Naive B cell (primary cell): Measurements from ENCODE around the gene ALG12. TPM values are rescaled to one million over a fixed set of nuclear protein-coding genes. Genes with fewer than 3 reads are reported as not detected.

Experiments
- ATAC-seq, 2 donors: fragments of 150-1000 bp; cut with Tn5 transposase; 2 replicates each; pipeline ENCODE4 v1.10.0; 2021; ENCODE audit warnings: low read depth in 2 of 2, mild to moderate bottlenecking in 2 of 2, moderate library complexity in 2 of 2
- DNase-seq: peaks from one replicate; pipeline ENCODE4 v3.0.0; 2022
- H3K27ac Mint-ChIP-seq, 6 donors: one replicate each; pipeline ENCODE4 v1.8.0; 2020 to 2022; ENCODE audit warnings: mild to moderate bottlenecking in 6 of 6, mixed read lengths in 6 of 6, moderate library complexity in 5 of 6, inconsistent platforms in 2 of 6
- H3K27me3 Mint-ChIP-seq, 3 donors: one replicate each; pipeline ENCODE4 v1.8.0; 2021 to 2022; ENCODE audit warnings: mixed read lengths in 3 of 3, mild to moderate bottlenecking in 1 of 3
- H3K36me3 Mint-ChIP-seq, 2 donors: one replicate each; pipeline ENCODE4 v1.8.0; 2020 to 2022; ENCODE audit warnings: mixed read lengths in 2 of 2, inconsistent platforms in 1 of 2, mild to moderate bottlenecking in 1 of 2
- H3K4me1 Mint-ChIP-seq, 3 donors: one replicate each; pipeline ENCODE4 v1.8.0; 2020 to 2022; ENCODE audit warnings: mixed read lengths in 3 of 3, inconsistent platforms in 1 of 3, mild to moderate bottlenecking in 1 of 3, moderate library complexity in 1 of 3
- H3K4me3 Mint-ChIP-seq, 8 donors: one replicate each; pipeline ENCODE4 v1.8.0; 2020 to 2022; ENCODE audit warnings: mild to moderate bottlenecking in 8 of 8, mixed read lengths in 8 of 8, moderate library complexity in 8 of 8, inconsistent platforms in 2 of 8
- H3K9me3 Mint-ChIP-seq, 7 donors: one replicate each; pipeline ENCODE4 v1.8.0; 2020 to 2022; ENCODE audit warnings: mixed read lengths in 7 of 7, mild to moderate bottlenecking in 5 of 7, inconsistent platforms in 2 of 7, moderate library complexity in 1 of 7
- polyA plus RNA-seq, 6 donors: library from polyadenylated mRNA; unstranded; fragments of 300-500 nt; fragmentation: Illumina TruSeq; gene quantifications; one replicate each; pipeline ENCODE4 v1.2.3, GENCODE V29; 2021; ENCODE audit warnings: low read depth in 6 of 6

The ALG12 gene
- polyA plus RNA-seq, 6 donors from 2014 or later: 10.1 to 17.5 (median 13.0) TPM

DNA sequence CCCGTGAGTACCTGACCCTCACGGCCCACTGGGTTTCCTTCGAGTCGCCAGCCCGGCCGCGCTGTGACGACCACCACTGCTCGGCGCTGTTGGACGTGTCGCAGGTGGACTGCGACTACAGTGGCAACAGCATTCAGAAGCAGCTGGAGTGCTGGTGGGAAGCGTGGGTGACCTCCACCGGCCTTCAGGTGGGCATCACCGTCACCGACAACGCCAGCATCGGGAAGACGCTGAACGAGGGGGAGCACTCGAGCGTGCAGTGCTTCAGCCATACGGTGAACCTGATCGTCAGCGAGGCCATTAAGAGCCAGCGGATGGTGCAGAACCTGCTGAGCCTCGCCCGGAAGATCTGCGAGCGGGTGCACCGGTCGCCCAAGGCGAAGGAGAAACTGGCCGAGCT is 32.4 kb downstream of the ALG12 start:
- Mint-ChIP-seq H3K27me3 (no peaks in the 10 kb centered on the region), H3K4me3 (no peak overlapping the region), H3K27ac (peak overlapping the region in 1 of 6 donors; percentile 58), H3K36me3 (peaks cover 20 to 24% of the 10 kb centered on the region in 2 donors), H3K4me1 (peaks cover 10 to 16% (median 15%) of the 10 kb centered on the region in 3 donors), H3K9me3 (peaks cover 0 to 4% (median 0%) of the 10 kb centered on the region in 7 donors)
- ATAC-seq (no peak), DNase-seq (no peak)

DNA sequence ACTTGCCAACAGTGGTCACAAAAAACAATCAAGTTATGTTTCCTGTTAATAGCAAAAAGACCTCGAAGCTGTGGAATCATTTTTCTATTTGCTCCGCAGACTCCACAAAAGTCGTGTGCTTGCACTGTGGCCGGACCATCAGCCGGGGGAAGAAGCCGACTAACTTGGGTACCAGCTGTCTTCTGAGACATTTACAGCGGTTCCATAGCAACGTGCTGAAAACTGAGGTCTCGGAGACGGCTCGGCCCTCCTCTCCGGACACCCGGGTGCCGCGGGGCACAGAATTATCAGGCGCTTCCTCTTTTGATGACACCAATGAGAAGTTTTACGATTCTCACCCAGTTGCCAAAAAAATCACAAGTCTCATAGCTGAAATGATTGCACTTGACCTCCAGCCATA is 33.0 kb downstream of the ALG12 start:
- Mint-ChIP-seq H3K9me3 (peaks cover 0 to 2% (median 0%) of the 10 kb centered on the region in 7 donors), H3K4me1 (peaks cover 13 to 19% (median 18%) of the 10 kb centered on the region in 3 donors), H3K27me3 (no peaks in the 10 kb centered on the region), H3K27ac (no peak overlapping the region), H3K36me3 (peaks cover 20 to 24% of the 10 kb centered on the region in 2 donors), H3K4me3 (no peak overlapping the region)
- DNase-seq (no peak), ATAC-seq (no peak)

DNA sequence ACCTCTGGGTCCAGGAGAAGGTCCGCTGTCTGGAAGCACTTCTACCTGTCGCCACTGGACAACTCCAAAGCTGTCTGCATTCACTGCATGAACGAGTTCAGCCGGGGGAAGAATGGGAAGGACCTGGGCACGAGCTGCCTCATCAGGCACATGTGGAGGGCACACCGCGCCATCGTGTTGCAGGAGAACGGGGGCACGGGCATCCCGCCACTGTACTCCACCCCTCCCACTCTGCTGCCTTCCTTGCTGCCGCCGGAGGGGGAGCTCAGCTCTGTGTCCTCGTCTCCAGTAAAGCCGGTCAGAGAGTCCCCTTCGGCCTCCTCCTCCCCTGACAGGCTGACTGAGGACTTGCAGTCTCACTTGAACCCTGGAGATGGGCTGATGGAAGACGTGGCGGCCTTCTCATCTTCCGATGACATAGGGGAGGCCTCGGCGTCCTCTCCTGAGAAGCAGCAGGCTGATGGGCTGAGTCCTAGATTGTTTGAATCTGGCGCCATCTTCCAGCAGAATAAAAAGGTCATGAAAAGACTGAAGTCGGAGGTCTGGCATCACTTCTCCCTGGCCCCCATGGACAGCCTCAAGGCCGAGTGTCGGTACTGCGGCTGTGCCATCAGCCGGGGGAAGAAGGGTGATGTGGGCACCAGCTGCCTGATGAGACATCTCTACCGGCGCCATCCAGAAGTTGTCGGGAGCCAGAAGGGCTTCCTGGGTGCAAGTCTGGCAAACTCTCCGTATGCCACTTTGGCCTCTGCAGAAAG is 33.6 kb downstream of the ALG12 start:
- Mint-ChIP-seq H3K36me3 (peaks cover 20 to 23% of the 10 kb centered on the region in 2 donors), H3K4me1 (peaks cover 18 to 23% (median 20%) of the 10 kb centered on the region in 3 donors)
- no peak for ATAC-seq

DNA sequence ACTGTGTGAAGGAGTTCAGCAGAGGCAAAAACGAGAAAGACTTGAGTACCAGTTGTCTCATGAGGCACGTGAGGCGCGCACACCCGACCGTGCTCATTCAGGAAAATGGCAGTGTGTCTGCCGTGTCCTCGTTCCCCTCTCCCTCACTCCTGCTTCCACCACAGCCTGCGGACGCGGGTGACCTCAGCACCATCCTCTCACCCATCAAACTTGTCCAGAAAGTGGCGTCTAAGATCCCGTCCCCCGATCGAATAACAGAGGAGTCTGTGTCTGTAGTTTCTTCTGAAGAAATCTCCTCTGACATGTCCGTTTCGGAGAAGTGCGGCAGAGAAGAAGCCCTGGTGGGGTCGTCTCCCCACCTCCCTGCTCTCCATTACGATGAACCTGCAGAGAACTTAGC is 34.2 kb downstream of the ALG12 start:
- no peaks in the 10 kb centered on the region for H3K9me3 Mint-ChIP-seq
- H3K4me3 Mint-ChIP-seq: peak overlapping the region in 2 of 8 donors; percentile 26 to 59
- no peak overlapping the region for H3K27ac Mint-ChIP-seq
- DNase-seq (no peak), ATAC-seq (no peak)
- no peaks in the 10 kb centered on the region for H3K27me3 Mint-ChIP-seq
- peaks cover 18 to 23% (median 20%) of the 10 kb centered on the region in 3 donors for H3K4me1 Mint-ChIP-seq
- H3K36me3 Mint-ChIP-seq: peaks cover 19 to 20% of the 10 kb centered on the region in 2 donors

More for the DNA sequence above, 33.6 kb downstream of the ALG12 start:
- Mint-ChIP-seq H3K27me3 (no peaks in the 10 kb centered on the region), H3K9me3 (peaks cover 0 to 2% (median 0%) of the 10 kb centered on the region in 7 donors), H3K27ac (no peak overlapping the region), H3K4me3 (no peak overlapping the region)
- no peak for DNase-seq

DNA sequence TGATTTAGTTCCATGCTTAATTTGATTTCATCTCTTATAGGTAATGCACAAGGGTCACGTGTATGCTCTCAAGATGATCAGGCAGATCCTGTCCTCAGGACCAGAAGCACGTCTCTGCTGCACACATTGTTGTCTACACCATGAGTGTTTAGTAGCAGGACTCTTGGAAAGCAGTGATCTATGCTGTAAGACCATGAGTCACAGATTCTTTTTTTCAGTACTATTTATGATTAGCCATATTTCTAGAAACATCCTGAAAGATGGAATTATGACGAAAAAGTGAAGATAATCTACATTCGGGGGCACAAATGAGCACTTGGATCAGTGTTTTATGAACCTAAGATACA is 35.0 kb downstream of the ALG12 start:
- Mint-ChIP-seq H3K4me3 (no peak overlapping the region), H3K36me3 (peaks cover 20 to 21% of the 10 kb centered on the region in 2 donors), H3K9me3 (no peaks in the 10 kb centered on the region), H3K27ac (peak overlapping the region in 1 of 6 donors; percentile 3), H3K4me1 (peaks cover 18 to 23% (median 20%) of the 10 kb centered on the region in 3 donors), H3K27me3 (no peaks in the 10 kb centered on the region)
- ATAC-seq: no peak
- DNase-seq: no peak

DNA sequence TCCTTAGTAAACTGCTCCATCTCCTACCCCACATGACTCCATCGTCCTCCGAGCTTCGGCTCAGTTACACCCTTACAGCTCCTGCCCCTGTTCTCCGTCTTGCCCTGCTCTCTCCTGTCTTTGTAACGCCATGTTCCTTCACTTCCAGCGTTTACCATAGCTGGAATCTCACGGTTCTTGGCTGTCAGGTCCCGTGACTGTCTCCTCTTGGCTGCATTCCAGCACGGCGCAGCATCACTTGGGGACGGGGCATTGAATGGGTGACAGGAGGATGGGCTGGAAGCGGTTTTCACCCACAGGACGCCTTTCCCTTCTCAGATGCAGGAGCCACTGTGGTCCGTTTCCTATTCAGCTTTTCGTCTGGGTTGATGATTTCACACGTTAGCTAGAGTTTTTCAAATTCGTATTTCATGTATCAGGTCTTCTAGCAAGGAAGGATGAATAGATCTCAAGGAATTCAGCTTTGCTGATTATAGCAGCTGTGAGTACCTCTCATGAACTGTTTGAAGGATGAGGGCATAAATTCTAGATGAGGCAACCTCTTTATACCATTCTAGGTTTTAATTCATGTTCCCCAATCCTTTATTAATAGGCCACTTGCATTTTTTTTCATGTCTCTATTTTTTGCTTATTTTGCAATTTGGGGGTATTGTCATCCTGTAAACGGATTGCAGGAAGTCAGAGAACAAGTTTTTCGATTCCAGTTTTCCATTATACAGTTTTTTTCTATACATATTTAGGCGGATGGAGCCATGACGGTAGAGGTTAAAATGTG is 35.5 kb downstream of the ALG12 start:
- peaks cover 19 to 26% (median 20%) of the 10 kb centered on the region in 3 donors for H3K4me1 Mint-ChIP-seq
- ATAC-seq (no peak), DNase-seq (no peak)
- peak overlapping the region in 1 of 6 donors; percentile 3 for H3K27ac Mint-ChIP-seq
- H3K36me3 Mint-ChIP-seq: peaks cover 20 to 26% of the 10 kb centered on the region in 2 donors
- no peaks in the 10 kb centered on the region for H3K27me3 Mint-ChIP-seq
- H3K4me3 Mint-ChIP-seq: no peak overlapping the region
- H3K9me3 Mint-ChIP-seq: no peaks in the 10 kb centered on the region

DNA sequence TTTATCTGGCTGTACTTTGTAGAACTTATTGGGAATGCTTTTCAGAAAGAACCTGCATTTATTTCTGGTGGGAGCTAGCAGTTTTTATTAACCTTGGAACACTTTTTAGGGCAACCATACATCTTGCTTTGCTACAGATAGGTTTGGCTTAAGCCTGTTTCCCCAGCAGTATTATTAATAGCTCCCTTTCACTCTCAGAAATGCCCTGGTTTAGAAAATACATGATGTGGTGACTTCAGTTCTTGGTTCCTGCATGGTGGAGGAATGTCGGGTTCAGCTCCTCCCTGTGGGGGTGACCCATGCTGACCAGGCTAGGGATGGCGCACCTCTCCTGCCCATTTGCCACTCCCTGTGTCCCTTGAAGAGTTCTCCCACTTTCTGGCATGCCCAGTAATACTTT is 36.4 kb downstream of the ALG12 start:
- no peak for DNase-seq
- H3K9me3 Mint-ChIP-seq: no peaks in the 10 kb centered on the region
- H3K27ac Mint-ChIP-seq: peak overlapping the region in 3 of 6 donors; percentile 24 to 57 (median 31)
- ATAC-seq: no peak
- H3K4me3 Mint-ChIP-seq: no peak overlapping the region
- no peaks in the 10 kb centered on the region for H3K27me3 Mint-ChIP-seq
- peaks cover 20 to 29% (median 20%) of the 10 kb centered on the region in 3 donors for H3K4me1 Mint-ChIP-seq
- H3K36me3 Mint-ChIP-seq: peaks cover 16 to 23% of the 10 kb centered on the region in 2 donors

DNA sequence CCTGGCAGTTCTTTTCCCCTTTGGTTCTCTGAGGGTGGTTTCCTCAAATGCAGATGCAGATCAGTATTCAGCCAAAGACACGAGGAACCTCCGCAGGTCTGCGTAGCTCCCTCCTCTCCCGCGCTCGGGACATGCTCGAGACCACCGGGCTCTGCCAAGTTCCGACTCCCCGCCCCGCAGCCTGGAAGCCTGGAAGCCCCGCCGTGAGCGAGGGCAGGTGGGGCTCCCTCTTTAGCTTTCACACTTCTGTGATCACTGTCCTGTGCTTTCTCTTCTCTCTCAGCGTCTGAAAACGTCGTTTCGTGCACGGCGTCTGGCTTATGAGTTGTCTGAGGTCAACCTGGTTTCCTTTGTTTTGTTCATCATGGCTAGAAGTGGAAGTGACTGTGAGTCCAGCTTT is 38.0 kb downstream of the ALG12 start:
- H3K4me3 Mint-ChIP-seq: no peak overlapping the region
- DNase-seq: no peak
- no peaks in the 10 kb centered on the region for H3K9me3 Mint-ChIP-seq
- peaks cover 13 to 26% of the 10 kb centered on the region in 2 donors for H3K36me3 Mint-ChIP-seq
- peak overlapping the region in 4 of 6 donors; percentile 32 to 70 (median 56) for H3K27ac Mint-ChIP-seq
- no peaks in the 10 kb centered on the region for H3K27me3 Mint-ChIP-seq
- no peak for ATAC-seq
- peaks cover 20 to 29% (median 24%) of the 10 kb centered on the region in 3 donors for H3K4me1 Mint-ChIP-seq

DNA sequence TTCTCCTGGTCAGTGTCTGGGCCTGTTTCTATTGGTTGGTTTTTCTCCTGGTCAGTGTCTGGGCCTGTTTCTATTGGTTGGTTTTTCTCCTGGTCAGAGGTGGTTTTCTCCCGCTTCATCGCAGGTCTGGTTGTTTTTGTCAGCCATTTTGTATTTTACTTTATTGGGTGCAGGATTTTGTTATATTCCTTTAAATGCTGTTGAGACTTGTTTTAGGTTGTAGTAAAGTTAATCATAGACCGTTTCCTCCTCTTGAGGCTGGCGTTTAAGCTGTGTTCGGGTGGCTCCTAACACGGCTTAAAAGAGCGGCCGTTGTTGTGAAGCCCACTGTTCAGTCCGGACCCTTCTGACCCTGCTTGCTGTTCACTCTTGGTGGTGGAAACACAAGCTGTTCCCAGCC is 38.4 kb downstream of the ALG12 start:
- peaks cover 20 to 29% (median 24%) of the 10 kb centered on the region in 3 donors for H3K4me1 Mint-ChIP-seq
- H3K36me3 Mint-ChIP-seq: peaks cover 13 to 26% of the 10 kb centered on the region in 2 donors
- DNase-seq: no peak
- H3K27me3 Mint-ChIP-seq: no peaks in the 10 kb centered on the region
- no peaks in the 10 kb centered on the region for H3K9me3 Mint-ChIP-seq
- peak overlapping the region in 2 of 6 donors; percentile 62 to 70 for H3K27ac Mint-ChIP-seq
- ATAC-seq: no peak
- no peak overlapping the region for H3K4me3 Mint-ChIP-seq

DNA sequence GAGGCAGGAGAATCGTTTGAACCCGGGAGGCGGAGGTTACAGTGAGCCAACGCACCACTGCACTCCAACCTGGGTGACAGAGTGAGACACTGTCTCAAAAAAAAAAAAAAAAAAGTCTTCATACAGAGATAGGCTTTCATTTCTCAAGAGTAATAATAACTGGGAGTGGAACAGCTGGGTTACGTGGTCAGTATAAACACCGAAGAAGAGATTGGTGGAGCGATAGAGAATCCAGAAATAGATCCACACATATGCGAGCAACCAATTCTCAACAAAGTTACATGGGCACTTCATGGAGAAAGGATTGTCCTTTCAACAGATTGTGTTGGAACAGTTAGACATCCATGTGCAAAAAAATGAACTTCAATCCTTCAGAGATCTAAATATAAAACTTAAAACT is 40.0 kb downstream of the ALG12 start:
- DNase-seq (no peak), ATAC-seq (no peak)
- Mint-ChIP-seq H3K27me3 (no peaks in the 10 kb centered on the region), H3K4me1 (peaks cover 21 to 37% (median 22%) of the 10 kb centered on the region in 3 donors), H3K36me3 (peaks cover 2 to 21% of the 10 kb centered on the region in 2 donors), H3K9me3 (no peaks in the 10 kb centered on the region), H3K4me3 (no peak overlapping the region), H3K27ac (peak overlapping the region in 1 of 6 donors; percentile 40)

DNA sequence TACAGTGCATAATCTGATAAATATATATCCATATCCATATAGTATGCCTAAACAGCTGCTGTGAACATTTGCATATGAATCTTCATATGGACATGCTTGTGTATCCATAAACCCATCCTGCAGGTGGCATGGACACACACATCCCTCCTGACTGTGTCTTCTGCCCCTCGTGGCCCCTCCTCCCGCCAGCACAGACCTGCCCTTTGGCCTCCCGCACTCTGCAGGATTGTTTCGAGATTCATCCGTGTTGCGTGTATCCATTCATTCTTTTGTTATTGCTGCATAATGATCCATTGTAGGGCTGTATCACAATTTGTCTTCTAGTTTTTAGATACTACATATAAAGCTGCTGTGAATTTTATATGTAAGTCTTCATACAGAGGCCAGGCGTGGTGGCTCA is 40.6 kb downstream of the ALG12 start:
- Mint-ChIP-seq H3K9me3 (no peaks in the 10 kb centered on the region), H3K27me3 (no peaks in the 10 kb centered on the region), H3K4me1 (peaks cover 21 to 35% (median 26%) of the 10 kb centered on the region in 3 donors), H3K27ac (peak overlapping the region in 1 of 6 donors; percentile 40), H3K36me3 (peaks cover 0 to 16% of the 10 kb centered on the region in 2 donors), H3K4me3 (no peak overlapping the region)
- ATAC-seq (no peak), DNase-seq (no peak)

DNA sequence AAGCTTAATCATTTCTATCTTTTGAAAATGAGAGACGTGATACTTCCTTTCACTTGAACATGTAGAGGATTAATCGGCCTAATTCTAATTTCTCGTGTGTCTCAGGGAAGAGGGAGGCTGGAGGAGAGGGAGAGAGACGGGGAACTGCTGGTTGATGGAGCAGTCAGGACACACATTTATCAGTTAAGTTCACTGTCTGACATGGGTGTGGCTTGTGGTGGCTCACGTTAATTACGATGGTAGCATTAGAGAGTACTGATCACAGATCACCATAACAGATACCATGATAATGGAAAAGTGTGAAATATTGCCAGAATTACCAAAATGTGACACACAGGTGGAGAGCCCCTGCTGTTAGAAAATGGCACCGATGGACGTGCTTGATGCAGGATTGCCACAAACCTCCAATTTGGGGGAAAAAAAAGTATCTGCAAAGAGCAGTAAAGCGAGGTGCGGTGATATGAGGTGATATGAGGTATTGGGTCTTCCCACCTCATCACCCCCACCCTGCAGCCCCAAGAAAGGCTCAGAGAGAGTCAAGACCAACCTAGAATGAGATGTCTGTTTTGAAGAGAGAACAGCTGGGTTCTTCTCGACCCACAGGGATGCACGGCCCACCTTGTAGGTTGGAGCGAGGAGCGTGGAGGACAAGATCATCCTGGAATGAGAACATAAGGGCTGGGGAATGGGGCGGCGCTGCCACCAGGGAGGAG is 44.9 kb downstream of the ALG12 start:
- ATAC-seq (no peak), DNase-seq (no peak)
- H3K9me3 Mint-ChIP-seq: peaks cover 0 to 16% (median 5%) of the 10 kb centered on the region in 7 donors
- H3K4me3 Mint-ChIP-seq: no peak overlapping the region
- H3K27me3 Mint-ChIP-seq: no peaks in the 10 kb centered on the region
- peaks cover 19 to 30% (median 28%) of the 10 kb centered on the region in 3 donors for H3K4me1 Mint-ChIP-seq
- H3K36me3 Mint-ChIP-seq: peaks cover 9 to 26% of the 10 kb centered on the region in 2 donors
- H3K27ac Mint-ChIP-seq: peak overlapping the region in 3 of 6 donors; percentile 12 to 86 (median 21)

DNA sequence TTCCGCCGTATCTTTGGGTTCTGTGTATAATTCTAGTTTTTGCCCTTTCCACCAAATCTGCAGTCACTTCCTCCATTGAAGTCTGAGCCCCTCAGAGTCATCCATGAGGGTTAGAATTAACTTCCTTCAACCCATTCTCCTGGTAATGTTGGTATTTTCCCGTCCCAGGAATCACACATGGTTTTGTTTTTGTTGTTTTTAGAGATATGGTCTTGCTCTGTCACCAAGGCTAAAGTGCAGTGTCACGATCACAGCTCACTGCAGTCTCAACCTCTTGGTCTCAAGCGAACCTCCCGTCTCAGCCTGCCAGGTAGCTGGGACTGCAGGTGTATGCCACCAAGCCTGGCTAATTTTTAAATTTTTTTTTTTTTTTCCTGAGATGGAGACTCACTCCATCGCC is 45.9 kb downstream of the ALG12 start:
- Mint-ChIP-seq H3K9me3 (peaks cover 0 to 20% (median 5%) of the 10 kb centered on the region in 7 donors), H3K27ac (no peak overlapping the region), H3K4me3 (no peak overlapping the region), H3K27me3 (no peaks in the 10 kb centered on the region), H3K36me3 (peaks cover 13 to 26% of the 10 kb centered on the region in 2 donors), H3K4me1 (peaks cover 19 to 31% (median 22%) of the 10 kb centered on the region in 3 donors)
- ATAC-seq (no peak), DNase-seq (no peak)
